Natural killer cell (primary cell): Measurements from ENCODE around the gene SNRNP27. TPM values are rescaled to one million over a fixed set of nuclear protein-coding genes. Genes with fewer than 3 reads are reported as not detected.
"Not testable (repeated sequence)": the region's sequence is repeated elsewhere in the genome, so short reads cannot be mapped to it uniquely, and the experiment has no call there.

Experiments
- ATAC-seq, 3 donors: fragments of 150-1000 bp in 2 of 3; fragments of 200-7000 bp in 1 of 3; cut with Tn5 transposase; 1 replicate in 1 of 3; 2 replicates in 2 of 3; pipeline ENCODE4 v1.10.0; 2021; ENCODE audit warnings: mild to moderate bottlenecking in 2 of 3, moderate library complexity in 2 of 3
- DNase-seq, 2 donors: peaks; one replicate each; pipeline versions ENCODE4 v3.0.0 to v3.0.0-alpha.2; 2013 to 2021; ENCODE audit warnings: mixed read lengths in 1 of 2
- H3K27ac ChIP-seq: one replicate; pipeline ENCODE4 v1.5.1; 2013; ENCODE audit warnings: mild to moderate bottlenecking, low read length
- H3K27me3 ChIP-seq: one replicate; pipeline ENCODE4 v1.6.1; 2013; ENCODE audit warnings: low read length; ENCODE audit not compliant: control insufficient read depth, insufficient read depth
- H3K36me3 ChIP-seq: one replicate; pipeline ENCODE4 v1.6.1; 2013; ENCODE audit warnings: low read length; ENCODE audit not compliant: control insufficient read depth, insufficient read depth
- H3K4me1 ChIP-seq: one replicate; pipeline ENCODE4 v1.6.1; 2013; ENCODE audit warnings: low read length; ENCODE audit not compliant: control insufficient read depth, insufficient read depth
- H3K4me3 ChIP-seq: one replicate; pipeline ENCODE4 v1.5.1; 2013; ENCODE audit warnings: low read length
- H3K9me3 ChIP-seq: one replicate; pipeline ENCODE4 v1.6.1; 2013; ENCODE audit warnings: low read length; ENCODE audit not compliant: control insufficient read depth, insufficient read depth
- H3K27ac Mint-ChIP-seq, 2 donors: one replicate each; pipeline ENCODE4 v1.8.0; 2022; ENCODE audit warnings: mild to moderate bottlenecking in 2 of 2, mixed read lengths in 2 of 2, moderate library complexity in 1 of 2
- H3K27me3 Mint-ChIP-seq, 2 donors: one replicate each; pipeline ENCODE4 v1.8.0; 2022; ENCODE audit warnings: low read depth in 2 of 2, mixed read lengths in 2 of 2
- H3K36me3 Mint-ChIP-seq: one replicate; pipeline ENCODE4 v1.8.0; 2022; ENCODE audit warnings: mixed read lengths
- H3K4me1 Mint-ChIP-seq, 2 donors: one replicate each; pipeline ENCODE4 v1.8.0; 2022; ENCODE audit warnings: mixed read lengths in 2 of 2
- H3K4me3 Mint-ChIP-seq: one replicate; pipeline ENCODE4 v1.8.0; 2022; ENCODE audit warnings: mild to moderate bottlenecking, moderate library complexity, mixed read lengths
- H3K9me3 Mint-ChIP-seq, 2 donors: one replicate each; pipeline ENCODE4 v1.8.0; 2022; ENCODE audit warnings: mixed read lengths in 2 of 2
- CTCF ChIP-seq: fragments of 200-600 bp; IDR thresholded peaks from one replicate; pipeline ENCODE4 v1.8.0; 2022; ENCODE audit warnings: antibody characterized with exemption
- WGBS: methylation state at CpG from one replicate; pipeline ENCODE4 v1.1.7; 2013; ENCODE audit warnings: missing lambda C conversion rate; ENCODE audit not compliant: insufficient coverage; 5-methylcytosine and 5-hydroxymethylcytosine counted together
- intact Hi-C: fragments of 100-400 bp; cut with micrococcal nuclease; formaldehyde crosslinking; loops from one replicate; pipeline ENCODE4 v1.14.2; 2022
- total RNA-seq, 4 donors: library from RNA; stranded (reverse); fragments of 120-200 nt in 1 of 4; gene quantifications; one replicate each; pipeline versions ENCODE4 v1.2.3 to v1.2.4, GENCODE V29; 2013 to 2022

SNRNP27 gene
- total RNA-seq, 3 donors from 2014 or later (not counting 1 experiment from before 2014, with no cell fraction given) = 53.2 to 61.5 (median 58.2) TPM

GRCh38 chr2:69950241-69950640 is 56.5 kb downstream of the SNRNP27 start:
- no peak for TF ChIP-seq CTCF
- Histone ChIP-seq H3K4me1 (peaks cover 34% of the 10 kb centered on the region), H3K4me3 (no peak overlapping the region), H3K9me3 (no peaks in the 10 kb centered on the region), H3K27ac (no peak overlapping the region), H3K27me3 (no peaks in the 10 kb centered on the region), H3K36me3 (no peaks in the 10 kb centered on the region)
- intact Hi-C loops = no loop called here
- 94% methylated on average over 3 of the region's 5 CpGs for WGBS
- peaks cover under 1% of the 10 kb centered on the region in 2 donors for H3K27me3 Mint-ChIP-seq
- H3K4me1 Mint-ChIP-seq = peaks cover 29 to 34% of the 10 kb centered on the region in 2 donors
- no peak overlapping the region for H3K4me3 Mint-ChIP-seq
- H3K36me3 Mint-ChIP-seq = no peaks in the 10 kb centered on the region
- H3K9me3 Mint-ChIP-seq = no peaks in the 10 kb centered on the region
- DNase-seq = no peak
- no peak overlapping the region for H3K27ac Mint-ChIP-seq
- ATAC-seq = no peak

- H3K36me3 Mint-ChIP-seq, H3K27me3 ChIP-seq, H3K9me3 Mint-ChIP-seq, H3K9me3 ChIP-seq, DNase-seq, H3K27me3 Mint-ChIP-seq, intact Hi-C loops, H3K4me3 Mint-ChIP-seq, H3K27ac ChIP-seq, ATAC-seq, H3K27ac Mint-ChIP-seq, H3K4me3 ChIP-seq, H3K36me3 ChIP-seq: not testable (repeated sequence)
- peaks cover 30% of the 10 kb centered on the region for H3K4me1 ChIP-seq
- WGBS = 86% methylated on average over 2 of the region's 3 CpGs
- peaks cover 25 to 30% of the 10 kb centered on the region in 2 donors for H3K4me1 Mint-ChIP-seq
These were observed 56.9 kb downstream of the SNRNP27 start for GRCh38 chr2:69950671-69951070.

GRCh38 chr2:69952336-69953115 is 58.8 kb downstream of the SNRNP27 start:
- 87% methylated on average over 6 of the region's 6 CpGs for WGBS
- H3K36me3 Mint-ChIP-seq = no peaks in the 10 kb centered on the region
- Histone ChIP-seq H3K4me1 (peaks cover 14% of the 10 kb centered on the region), H3K9me3 (no peaks in the 10 kb centered on the region), H3K27ac (no peak overlapping the region), H3K27me3 (no peaks in the 10 kb centered on the region), H3K4me3 (no peak overlapping the region), H3K36me3 (no peaks in the 10 kb centered on the region)
- TF ChIP-seq CTCF = no peak
- intact Hi-C loops = no loop called here
- ATAC-seq (no peak), DNase-seq (no peak)
- H3K27me3 Mint-ChIP-seq = peaks cover 7 to 13% of the 10 kb centered on the region in 2 donors
- H3K4me3 Mint-ChIP-seq = no peak overlapping the region
- H3K27ac Mint-ChIP-seq = no peak overlapping the region
- peaks cover 6 to 14% of the 10 kb centered on the region in 2 donors for H3K4me1 Mint-ChIP-seq
- no peaks in the 10 kb centered on the region for H3K9me3 Mint-ChIP-seq

GRCh38 chr2:69954084-69954483 is 60.3 kb downstream of the SNRNP27 start:
- no peaks in the 10 kb centered on the region for H3K9me3 Mint-ChIP-seq
- H3K27me3 Mint-ChIP-seq = peaks cover 7 to 13% of the 10 kb centered on the region in 2 donors
- Histone ChIP-seq H3K27me3 (no peaks in the 10 kb centered on the region), H3K9me3 (no peaks in the 10 kb centered on the region), H3K4me3 (no peak overlapping the region), H3K27ac (no peak overlapping the region), H3K4me1 (peaks cover 9% of the 10 kb centered on the region), H3K36me3 (no peaks in the 10 kb centered on the region)
- peaks cover 5 to 12% of the 10 kb centered on the region in 2 donors for H3K4me1 Mint-ChIP-seq
- no peak overlapping the region for H3K4me3 Mint-ChIP-seq
- H3K36me3 Mint-ChIP-seq = no peaks in the 10 kb centered on the region
- no peak for DNase-seq
- no peak for TF ChIP-seq CTCF
- no peak overlapping the region for H3K27ac Mint-ChIP-seq
- intact Hi-C loops = no loop called here
- no peak for ATAC-seq
- 100% methylated on average over 1 of the region's 1 CpG for WGBS

Other genes starting within 250 kb of the SNRNP27 start
- gene ANXA4, start 151.8 kb upstream of the SNRNP27 start, total RNA-seq = 10 to 100 TPM; 44.6 to 63.6 (median 55.8) TPM
- gene GMCL1, start 64.3 kb upstream of the SNRNP27 start, total RNA-seq = 10 to 100 TPM; 34.6 to 49.4 (median 35.9) TPM
- 100 to 1,000 TPM in 2 of 3 donors, 10 to 100 TPM in 1; 63.0 to 165 (median 112) TPM for gene MXD1, start 21.2 kb downstream of the SNRNP27 start, total RNA-seq
- gene ASPRV1, start 67.7 kb downstream of the SNRNP27 start, total RNA-seq = 1 to 10 TPM; 1.4 to 2.7 (median 1.9) TPM
- 100 to 1,000 TPM; 329 to 358 (median 352) TPM for gene PCBP1, start 193.5 kb downstream of the SNRNP27 start, total RNA-seq